Pulmonary artery endothelial cell (primary cell): ENCODE results near the gene MEX3D. TPM values are rescaled to one million over a fixed set of nuclear protein-coding genes. Genes with fewer than 3 reads are reported as not detected.

Source experiments
- DNase-seq: peaks from one replicate; pipeline ENCODE4 v3.0.0-alpha.2; 2011; ENCODE audit warnings: low read depth, low spot score
- total RNA-seq: library from RNA; depleted of rRNA; stranded (reverse); fragments of >200 nt; gene quantifications from 2 replicates; pipeline ENCODE4 v1.2.3, GENCODE V29; 2014

Gene MEX3D
- total RNA-seq: 90.1 and 97.9 TPM in 2 replicates

GRCh38 chr19:1568320-1569019 lies at the start of gene MEX3D:
Gene MEX3D (minus strand): TSS chr19:1568325. CDS start chr19:1568058, 267 bp downstream.
- no peak for DNase-seq

DNA sequence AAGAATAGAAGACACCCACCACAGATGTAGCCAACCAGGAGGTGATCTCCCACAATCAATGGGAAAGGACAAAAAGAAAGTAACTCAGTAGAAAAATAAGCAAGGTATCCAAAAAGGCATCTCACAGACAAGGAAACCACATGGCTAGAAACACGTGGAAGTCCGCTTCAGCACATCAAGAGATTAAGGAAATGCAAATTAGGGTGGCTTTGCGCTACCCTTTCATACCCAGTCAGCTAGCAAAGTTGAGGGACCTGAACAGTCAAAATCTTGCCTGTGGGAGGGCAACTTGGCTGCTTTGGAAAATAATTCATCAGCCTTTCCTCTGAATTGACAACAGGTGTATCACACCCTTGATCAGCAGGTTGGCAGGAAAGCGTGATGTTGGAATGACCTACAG lies 48.8 kb upstream of the MEX3D start:
- no peak for DNase-seq

DNA sequence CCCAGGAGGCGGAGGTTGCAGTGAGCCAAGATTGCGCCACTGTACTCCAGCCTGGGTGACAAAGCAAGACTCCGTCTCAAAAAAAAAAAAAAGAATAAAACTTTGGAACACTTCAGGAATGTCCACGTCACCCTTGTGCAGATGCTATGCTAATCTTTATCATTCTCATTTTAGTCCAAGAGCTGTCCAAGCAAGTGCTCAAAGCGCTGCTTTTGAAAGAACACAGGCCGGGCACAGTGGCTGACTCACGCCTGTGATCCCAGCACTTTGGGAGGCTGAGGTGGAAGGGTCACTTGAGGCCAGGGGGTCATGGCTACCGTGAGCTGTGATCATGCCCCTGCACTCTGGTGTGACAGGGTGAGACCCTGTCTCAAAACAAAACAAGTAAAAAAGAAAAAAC lies 48.3 kb upstream of the MEX3D start:
- no peak for DNase-seq

GRCh38 chr19:1615156-1615765 lies 47.1 kb upstream of the MEX3D start:
- DNase-seq: no peak

DNA sequence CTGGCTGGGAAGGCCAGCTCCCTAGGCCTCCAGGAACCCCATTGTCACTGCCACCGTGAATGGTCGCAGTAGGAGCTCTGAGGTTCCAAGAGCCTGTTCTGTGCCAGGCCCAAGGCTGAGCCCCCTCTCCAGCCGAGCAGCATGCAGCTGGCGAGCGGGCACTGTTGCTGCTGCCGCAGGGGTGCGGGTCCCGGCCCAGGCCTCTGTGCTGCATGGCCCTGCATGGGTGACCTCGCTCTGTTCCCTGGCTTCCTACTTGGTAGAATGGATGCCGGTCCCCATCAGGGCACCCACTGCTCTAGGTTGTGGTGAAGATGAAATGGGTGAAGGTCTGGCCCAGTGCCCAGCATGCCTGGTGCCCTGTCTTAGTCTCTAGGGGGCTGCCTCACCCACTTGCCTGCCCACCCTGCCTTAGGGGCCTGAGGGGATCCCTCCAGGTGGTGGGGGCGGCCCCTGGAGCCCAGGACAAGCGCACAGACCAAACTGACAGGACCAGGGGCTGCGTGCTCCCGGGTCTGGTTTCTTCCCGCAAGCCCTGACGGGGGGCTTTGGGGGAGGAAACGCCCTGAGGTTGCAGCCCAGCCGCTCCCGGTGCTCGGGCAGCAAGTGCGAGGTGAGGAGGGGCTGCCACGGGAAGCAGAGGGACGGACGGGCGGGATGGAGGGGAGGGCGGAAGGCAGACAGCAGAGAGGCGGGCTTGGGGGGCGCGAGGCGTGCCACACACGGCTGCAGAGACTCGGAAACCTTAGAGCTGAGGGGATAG lies 45.9 kb upstream of the MEX3D start:
- DNase-seq: no peak

- no peak for DNase-seq
Measured at GRCh38 chr19:1613146-1613545, 45.0 kb upstream of the MEX3D start.

- DNase-seq: no peak
Measured at GRCh38 chr19:1612114-1613086, 44.3 kb upstream of the MEX3D start.

GRCh38 chr19:1611353-1611752 lies 43.2 kb upstream of the MEX3D start:
- DNase-seq: no peak

- no peak for DNase-seq
Measured at GRCh38 chr19:1610579-1610978, 42.5 kb upstream of the MEX3D start.

GRCh38 chr19:1609680-1610474 lies 41.8 kb upstream of the MEX3D start:
- DNase-seq: no peak

- no peak for DNase-seq
Measured at GRCh38 chr19:1609103-1609396, 40.9 kb upstream of the MEX3D start.

DNA sequence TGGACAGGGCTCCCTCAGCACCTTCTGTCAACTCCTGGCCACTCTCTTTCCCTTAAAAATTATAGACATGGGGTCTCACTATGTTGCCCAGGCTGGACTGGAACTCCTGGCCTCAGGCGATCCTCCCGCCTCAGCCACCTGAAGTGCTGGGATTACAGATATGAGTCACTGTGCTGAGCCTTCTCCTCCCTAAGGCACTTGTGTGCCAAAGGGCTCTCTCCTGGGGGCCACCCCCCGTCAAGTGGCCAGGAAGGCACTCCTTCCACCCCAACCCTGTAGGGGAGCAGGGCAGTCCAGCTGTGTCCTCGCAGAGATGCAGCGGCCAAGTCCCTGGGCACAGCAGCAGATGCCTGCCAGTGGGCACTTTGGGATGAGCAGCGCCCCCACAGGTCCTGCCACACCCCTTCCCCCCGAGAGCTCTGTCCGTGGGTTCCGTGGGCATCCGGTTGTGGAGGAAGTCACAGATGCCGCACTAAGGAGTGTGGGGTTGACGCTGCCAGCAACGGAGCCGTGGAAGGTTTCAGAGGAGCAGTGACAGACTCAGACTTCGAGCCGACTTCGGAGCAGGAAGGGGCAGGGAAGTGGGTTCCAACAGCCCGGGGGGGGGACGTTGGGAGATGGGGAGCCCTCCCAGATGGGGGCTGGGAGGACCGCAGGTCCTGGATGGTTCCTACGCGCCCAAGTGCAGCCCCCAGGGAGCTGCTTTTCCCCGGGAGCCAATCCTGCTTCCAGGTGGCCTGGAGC lies 40.4 kb upstream of the MEX3D start:
- DNase-seq: no peak

- no peak for DNase-seq
Measured at GRCh38 chr19:1606138-1606651, 38.1 kb upstream of the MEX3D start.

- peak; percentile 82 for DNase-seq
Measured at GRCh38 chr19:1605236-1606137, 37.4 kb upstream of the MEX3D start, which contains the start of gene UQCR11. Gene UQCR11 (minus strand): TSS chr19:1605462. CDS start chr19:1605409, 53 bp downstream.

DNA sequence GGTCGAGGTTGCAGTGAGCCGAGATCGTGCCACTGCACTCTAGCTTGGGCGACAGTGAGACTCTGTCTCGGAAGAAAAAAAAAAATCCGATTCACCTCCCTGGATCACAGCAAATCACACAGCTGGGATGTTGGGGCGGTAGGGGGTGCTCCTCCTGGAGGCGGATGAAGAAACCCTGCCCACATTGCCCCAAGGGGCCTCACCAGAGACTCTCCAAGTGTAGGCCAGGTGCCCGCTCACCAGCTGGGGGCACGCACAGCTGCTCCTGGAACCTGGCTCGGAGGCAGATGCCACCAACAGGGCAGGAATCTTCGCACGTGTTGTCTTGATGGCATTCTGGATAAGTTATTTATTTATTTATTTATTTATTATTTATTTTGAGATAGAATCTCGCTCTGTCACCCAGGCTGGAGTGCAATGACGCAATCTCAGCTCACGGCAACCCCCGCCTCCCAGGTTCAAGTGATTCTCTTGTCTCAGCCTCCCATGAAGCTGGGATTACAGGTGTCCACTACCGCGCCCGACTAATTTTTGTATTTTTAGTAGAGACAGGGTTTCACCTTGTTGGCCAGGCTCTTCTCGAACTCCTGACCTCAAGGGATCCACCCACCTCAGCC lies 34.1 kb upstream of the MEX3D start:
- no peak for DNase-seq

GRCh38 chr19:1601613-1602064 lies 33.5 kb upstream of the MEX3D start:
- no peak for DNase-seq

DNA sequence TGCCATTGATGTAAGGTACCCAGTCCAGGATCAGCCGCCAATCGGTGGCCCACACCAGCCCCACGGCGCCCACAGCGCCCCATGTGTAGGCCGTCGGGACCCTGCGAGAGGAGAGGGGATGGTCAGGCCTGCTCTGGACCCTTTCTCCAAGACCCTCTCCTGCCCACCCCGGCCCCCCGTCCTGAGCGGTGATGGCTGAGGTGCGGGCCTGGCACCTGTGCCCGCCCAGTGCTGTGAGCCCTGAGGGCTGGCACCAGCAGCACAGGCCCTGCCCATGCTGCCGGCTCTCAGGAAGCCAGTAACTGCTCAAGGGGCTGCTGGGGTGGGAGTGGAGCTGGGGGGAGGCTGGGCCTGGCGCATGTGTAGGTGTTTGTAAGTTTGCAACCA lies 31.3 kb upstream of the MEX3D start:
- DNase-seq: no peak
